Middle frontal gyrus (tissue), 1 donor: ENCODE data around the gene CYP4B1.
"Not testable (repeated sequence)": the region's sequence is repeated elsewhere in the genome, so short reads cannot be mapped to it uniquely, and the experiment has no call there.

Experiments
- DNase-seq: peaks from one replicate; pipeline ENCODE4 v3.0.0-alpha.2; 2015; ENCODE audit warnings: low spot score; ENCODE audit errors: extremely low spot score

CYP4B1 gene

GRCh38 chr1:46813858-46814396 lies 15.1 kb downstream of the CYP4B1 start:
- no peak for DNase-seq

DNA sequence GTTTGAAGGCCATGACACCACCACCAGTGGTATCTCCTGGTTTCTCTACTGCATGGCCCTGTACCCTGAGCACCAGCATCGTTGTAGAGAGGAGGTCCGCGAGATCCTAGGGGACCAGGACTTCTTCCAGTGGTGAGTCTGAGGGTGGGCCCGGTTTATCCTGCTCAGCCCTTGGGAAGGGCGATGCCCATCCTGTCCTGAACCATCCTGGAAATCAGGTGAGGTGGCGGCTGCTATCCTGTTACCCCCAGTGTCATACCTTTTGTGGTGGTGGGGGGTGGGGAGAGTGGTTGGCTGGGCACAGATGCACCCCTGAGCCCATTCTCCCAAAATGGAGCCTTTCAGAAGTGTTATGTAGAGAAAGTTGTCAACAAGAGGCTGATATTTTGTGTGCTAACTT lies 16.3 kb downstream of the CYP4B1 start:
- no peak for DNase-seq

- DNase-seq = no peak
These were observed 18.1 kb downstream of the CYP4B1 start for GRCh38 chr1:46816930-46817329.

GRCh38 chr1:46817814-46818213 lies 19.0 kb downstream of the CYP4B1 start:
- no peak for DNase-seq

- DNase-seq = no peak
These were observed 19.7 kb downstream of the CYP4B1 start for GRCh38 chr1:46818591-46818990.

DNA sequence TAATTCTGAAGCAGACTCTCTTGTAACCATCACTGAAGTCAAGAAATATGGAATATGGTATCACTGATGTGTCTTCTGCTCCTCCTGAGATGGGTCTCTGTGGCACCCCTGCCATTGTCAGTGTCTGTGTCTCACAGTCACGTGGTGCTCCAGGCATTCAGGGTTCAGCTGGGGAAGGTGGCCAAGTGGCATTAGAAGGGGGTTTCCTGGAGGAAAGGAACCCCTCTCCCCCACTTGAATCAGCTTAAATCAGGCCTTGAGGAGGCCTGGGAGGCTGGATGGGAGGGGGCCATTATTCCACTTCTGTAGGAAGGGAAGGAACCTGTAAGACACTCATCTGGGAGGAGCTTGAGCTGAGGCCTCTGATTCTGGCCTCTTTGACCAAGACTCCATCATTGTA lies 20.5 kb downstream of the CYP4B1 start:
- no peak for DNase-seq

GRCh38 chr1:46820076-46820475 lies 21.2 kb downstream of the CYP4B1 start:
- DNase-seq = no peak

DNA sequence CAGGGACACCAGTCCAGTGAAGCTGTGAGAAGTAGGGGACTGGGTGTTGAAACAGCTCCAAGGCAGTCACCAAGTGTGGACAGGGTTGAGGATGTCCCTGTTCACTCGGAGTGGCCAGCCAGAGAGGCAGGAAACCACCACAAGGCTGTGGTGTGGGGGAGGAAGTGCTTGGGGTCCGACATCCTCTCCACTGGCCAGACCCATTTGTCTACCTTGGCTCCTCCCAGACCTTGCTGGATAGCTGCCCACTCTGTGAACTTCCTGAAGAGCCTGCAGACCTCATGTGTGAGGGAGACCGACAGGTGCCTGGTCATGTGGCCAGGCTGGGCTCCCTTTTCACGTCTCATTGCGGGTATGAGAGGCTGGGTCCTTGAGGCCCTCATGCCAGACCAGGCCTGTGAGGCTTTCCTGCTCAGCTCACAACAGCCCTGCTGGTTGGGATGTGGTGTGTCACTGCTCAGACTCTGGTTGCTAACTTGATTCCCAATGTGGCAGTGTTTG lies 21.8 kb downstream of the CYP4B1 start:
- DNase-seq = no peak

- DNase-seq = no peak
These were observed 23.5 kb downstream of the CYP4B1 start for GRCh38 chr1:46822248-46822826.

GRCh38 chr1:46823151-46823550 lies 24.3 kb downstream of the CYP4B1 start:
- no peak for DNase-seq

DNA sequence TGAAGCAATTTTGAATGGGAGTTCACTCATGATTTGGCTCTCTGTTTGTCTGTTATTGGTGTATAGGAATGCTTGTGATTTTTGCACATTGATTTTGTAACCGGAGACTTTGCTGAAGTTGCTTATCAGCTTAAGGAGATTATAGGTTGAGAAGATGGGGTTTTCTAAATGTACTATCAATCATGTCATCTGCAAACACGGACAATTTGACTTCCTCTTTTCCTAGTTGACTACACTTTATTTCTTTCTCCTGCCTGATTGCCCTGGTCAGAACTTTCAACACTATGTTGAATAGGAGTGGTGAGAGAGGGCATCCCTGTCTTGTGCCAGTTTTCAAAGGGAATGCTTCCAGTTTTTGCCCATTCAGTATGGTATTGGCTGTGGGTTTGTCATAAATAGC lies 28.0 kb downstream of the CYP4B1 start:
- DNase-seq = not testable (repeated sequence)

DNA sequence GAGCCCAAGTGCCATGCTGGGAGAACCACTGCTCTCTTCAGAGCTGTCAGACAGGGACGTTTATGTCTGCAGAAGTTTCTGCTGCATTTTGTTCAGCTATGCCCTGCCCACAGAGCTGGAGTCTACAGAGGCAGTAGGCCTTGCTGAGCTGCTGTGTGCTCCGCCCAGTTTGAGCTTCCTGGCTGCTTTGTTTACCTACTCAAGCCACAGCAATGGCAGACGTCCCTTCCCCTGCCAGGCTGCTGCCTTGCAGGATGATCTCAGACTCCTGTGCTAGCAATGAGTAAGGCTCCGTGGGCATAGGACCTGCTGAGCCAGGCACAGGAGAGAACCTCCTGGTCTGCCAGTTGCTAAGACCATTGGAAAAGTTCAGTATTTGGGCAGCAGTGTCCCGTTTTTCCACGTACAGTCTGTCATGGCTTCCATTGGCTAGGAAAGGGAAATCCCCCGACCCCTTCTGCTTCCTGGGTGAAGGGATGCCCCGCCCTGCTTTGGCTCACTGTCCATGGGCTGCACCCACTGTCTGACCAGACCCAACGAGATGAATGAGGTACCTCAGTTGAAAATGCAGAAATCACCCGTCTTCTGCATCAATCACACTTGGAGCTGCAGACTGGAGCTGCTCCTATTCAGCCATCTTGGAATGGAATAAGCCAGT lies 31.9 kb downstream of the CYP4B1 start:
- DNase-seq = no peak

GRCh38 chr1:46835469-46835868 lies 36.6 kb downstream of the CYP4B1 start:
- not testable (repeated sequence) for DNase-seq

GRCh38 chr1:46846386-46846785 lies 47.5 kb downstream of the CYP4B1 start:
- not testable (repeated sequence) for DNase-seq

DNA sequence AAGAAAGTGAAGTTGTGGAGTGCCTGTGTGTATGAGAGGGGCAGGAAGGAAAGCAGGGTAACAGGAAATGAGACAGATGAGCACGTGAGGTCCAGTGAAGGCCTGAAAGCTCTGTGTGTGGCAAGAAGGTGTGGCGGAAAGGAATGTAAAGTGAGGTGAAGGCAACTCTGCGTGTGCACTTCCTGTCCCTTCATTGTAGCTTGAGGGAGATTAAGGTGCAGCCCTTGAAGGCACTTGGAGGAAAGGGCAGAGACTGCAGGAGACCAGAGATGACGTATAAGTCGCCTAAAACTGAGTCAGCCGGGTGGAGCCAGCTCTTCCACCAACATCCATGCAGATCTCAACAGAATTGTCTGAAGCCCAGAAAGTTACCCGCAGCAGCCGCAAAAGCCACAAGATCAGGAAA lies 58.8 kb downstream of the CYP4B1 start:
- not testable (repeated sequence) for DNase-seq

DNA sequence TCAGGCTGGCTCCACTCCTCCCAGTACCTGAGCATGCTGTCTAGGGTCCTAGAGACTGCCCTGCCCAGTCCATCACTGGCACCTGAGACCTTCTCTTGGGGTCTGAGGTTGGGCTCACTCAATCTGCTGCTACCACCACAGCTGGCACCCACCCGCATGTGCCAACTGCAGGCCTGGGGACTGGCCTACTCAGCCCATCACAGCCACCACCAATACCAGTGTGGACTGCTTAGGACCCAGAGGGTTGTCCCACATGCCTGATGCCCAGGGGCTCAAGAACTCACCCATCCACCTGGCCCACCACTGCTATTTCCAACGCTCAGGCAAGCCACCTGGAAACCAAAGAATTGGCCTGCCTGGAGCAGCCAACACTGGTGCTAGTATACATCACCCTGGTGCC lies 63.5 kb downstream of the CYP4B1 start:
- no peak for DNase-seq
